Liver (tissue), 3 donors: Measurements from ENCODE around the gene TMEM223.

ENCODE experiments used
- ATF3 ChIP-seq: IDR thresholded peaks from 2 replicates; pipeline ENCODE4 v1.6.1; 2016; ENCODE audit warnings: antibody characterized with exemption
- EGR1 ChIP-seq, 2 donors: IDR thresholded peaks; 2 replicates each; pipeline ENCODE4 v1.6.1; 2016 to 2018; ENCODE audit warnings: antibody characterized with exemption in 2 of 2, low read depth in 2 of 2
- FOXA1 ChIP-seq: IDR thresholded peaks from 2 replicates; pipeline ENCODE4 v1.6.1; 2016; ENCODE audit warnings: antibody characterized with exemption
- GABPA ChIP-seq, 2 donors: IDR thresholded peaks in 1 of 2; conservative IDR thresholded peaks in 1 of 2; 2 replicates each; pipeline ENCODE4 v1.6.1; 2016; ENCODE audit warnings: antibody characterized with exemption in 2 of 2, mild to moderate bottlenecking in 1 of 2, moderate library complexity in 1 of 2
- JUND ChIP-seq, 2 donors: IDR thresholded peaks; 2 replicates each; pipeline ENCODE4 v1.6.1; 2016; ENCODE audit warnings: antibody characterized with exemption in 2 of 2
- MAX ChIP-seq: IDR thresholded peaks from 2 replicates; pipeline ENCODE4 v1.6.1; 2016; ENCODE audit warnings: antibody characterized with exemption
- NR2F2 ChIP-seq: IDR thresholded peaks from 2 replicates; pipeline ENCODE4 v1.6.1; 2016; ENCODE audit warnings: antibody characterized with exemption
- RAD21 ChIP-seq, 2 donors: IDR thresholded peaks; 2 replicates each; pipeline ENCODE4 v1.6.1; 2016; ENCODE audit warnings: antibody characterized with exemption in 2 of 2, mild to moderate bottlenecking in 2 of 2
- REST ChIP-seq: IDR thresholded peaks from 2 replicates; pipeline ENCODE4 v1.6.1; 2016; ENCODE audit warnings: antibody characterized with exemption, mild to moderate bottlenecking
- RXRA ChIP-seq, 2 donors: IDR thresholded peaks; 2 replicates each; pipeline ENCODE4 v1.6.1; 2017 to 2018; ENCODE audit warnings: antibody characterized with exemption in 2 of 2, mild to moderate bottlenecking in 1 of 2
- TAF1 ChIP-seq: conservative IDR thresholded peaks from 2 replicates; pipeline ENCODE4 v1.6.1; 2016; ENCODE audit warnings: antibody characterized with exemption, mild to moderate bottlenecking
- TF ChIP-seq, protein P1 (sequence below): fragments of 150-350 bp; IDR thresholded peaks from 2 replicates; pipeline ENCODE4 v1.5.1; 2017; ENCODE audit warnings: improper control_type of control experiment, low read depth, low read length; ENCODE audit not compliant: missing input control
- TF ChIP-seq, protein P2 (sequence below): IDR thresholded peaks from 2 replicates; pipeline ENCODE4 v1.6.1; 2016; ENCODE audit warnings: antibody characterized with exemption
- donor health status: healthy.
- donor health status: healthy.

DNA sequence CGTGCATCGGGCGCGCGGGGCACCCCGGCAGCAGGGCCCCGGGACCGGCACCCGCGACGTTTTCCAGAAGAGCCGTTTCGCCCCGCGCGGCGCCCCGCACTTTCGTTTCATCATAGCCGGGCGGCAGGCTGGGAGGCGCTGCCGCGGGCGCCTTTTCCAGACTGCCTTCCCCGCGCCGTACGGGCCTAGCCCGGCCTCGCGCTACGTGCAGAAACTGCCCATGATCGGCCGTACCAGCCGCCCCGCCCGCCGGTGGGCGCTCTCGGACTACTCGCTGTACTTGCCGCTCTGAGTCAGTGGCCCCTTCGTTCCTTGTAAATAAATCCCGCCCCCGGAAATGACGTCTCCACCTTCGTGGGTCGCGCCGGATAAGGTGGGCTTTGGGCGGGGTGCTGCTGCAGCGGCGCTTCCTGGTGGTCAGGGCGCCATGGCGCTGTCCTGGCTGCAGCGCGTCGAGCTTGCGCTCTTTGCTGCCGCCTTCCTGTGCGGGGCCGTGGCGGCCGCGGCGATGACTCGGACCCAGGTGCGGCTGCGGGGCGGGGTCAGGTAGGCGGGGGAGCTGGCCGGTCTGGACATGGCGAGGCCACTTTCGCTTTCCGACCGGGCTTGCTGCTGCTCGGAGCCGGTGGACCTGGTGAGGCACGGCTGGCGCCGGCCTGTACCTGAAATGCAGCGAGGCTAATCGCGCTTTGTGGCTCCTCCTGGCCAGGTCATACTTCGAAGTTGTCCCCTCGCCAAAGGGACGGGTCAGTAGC lies 4.6 kb downstream of the TMEM223 start, which contains the start of gene TMEM179B:
- TF ChIP-seq, protein P1, sequence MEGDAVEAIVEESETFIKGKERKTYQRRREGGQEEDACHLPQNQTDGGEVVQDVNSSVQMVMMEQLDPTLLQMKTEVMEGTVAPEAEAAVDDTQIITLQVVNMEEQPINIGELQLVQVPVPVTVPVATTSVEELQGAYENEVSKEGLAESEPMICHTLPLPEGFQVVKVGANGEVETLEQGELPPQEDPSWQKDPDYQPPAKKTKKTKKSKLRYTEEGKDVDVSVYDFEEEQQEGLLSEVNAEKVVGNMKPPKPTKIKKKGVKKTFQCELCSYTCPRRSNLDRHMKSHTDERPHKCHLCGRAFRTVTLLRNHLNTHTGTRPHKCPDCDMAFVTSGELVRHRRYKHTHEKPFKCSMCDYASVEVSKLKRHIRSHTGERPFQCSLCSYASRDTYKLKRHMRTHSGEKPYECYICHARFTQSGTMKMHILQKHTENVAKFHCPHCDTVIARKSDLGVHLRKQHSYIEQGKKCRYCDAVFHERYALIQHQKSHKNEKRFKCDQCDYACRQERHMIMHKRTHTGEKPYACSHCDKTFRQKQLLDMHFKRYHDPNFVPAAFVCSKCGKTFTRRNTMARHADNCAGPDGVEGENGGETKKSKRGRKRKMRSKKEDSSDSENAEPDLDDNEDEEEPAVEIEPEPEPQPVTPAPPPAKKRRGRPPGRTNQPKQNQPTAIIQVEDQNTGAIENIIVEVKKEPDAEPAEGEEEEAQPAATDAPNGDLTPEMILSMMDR: peak; percentile 32
- TF ChIP-seq MAX: peak; percentile 59
- TF ChIP-seq, protein P2, sequence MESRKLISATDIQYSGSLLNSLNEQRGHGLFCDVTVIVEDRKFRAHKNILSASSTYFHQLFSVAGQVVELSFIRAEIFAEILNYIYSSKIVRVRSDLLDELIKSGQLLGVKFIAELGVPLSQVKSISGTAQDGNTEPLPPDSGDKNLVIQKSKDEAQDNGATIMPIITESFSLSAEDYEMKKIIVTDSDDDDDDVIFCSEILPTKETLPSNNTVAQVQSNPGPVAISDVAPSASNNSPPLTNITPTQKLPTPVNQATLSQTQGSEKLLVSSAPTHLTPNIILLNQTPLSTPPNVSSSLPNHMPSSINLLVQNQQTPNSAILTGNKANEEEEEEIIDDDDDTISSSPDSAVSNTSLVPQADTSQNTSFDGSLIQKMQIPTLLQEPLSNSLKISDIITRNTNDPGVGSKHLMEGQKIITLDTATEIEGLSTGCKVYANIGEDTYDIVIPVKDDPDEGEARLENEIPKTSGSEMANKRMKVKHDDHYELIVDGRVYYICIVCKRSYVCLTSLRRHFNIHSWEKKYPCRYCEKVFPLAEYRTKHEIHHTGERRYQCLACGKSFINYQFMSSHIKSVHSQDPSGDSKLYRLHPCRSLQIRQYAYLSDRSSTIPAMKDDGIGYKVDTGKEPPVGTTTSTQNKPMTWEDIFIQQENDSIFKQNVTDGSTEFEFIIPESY: no peak
- peak in 1 of 2 donors; percentile 14 for TF ChIP-seq RXRA (IDR thresholded peaks at IDR 0.05)
- TF ChIP-seq RAD21 (IDR thresholded peaks at IDR 0.05): peak; percentile 36 to 62
- TF ChIP-seq REST: peak; percentile 82
- peak; percentile 87 to 96 for TF ChIP-seq GABPA (IDR thresholded peaks at IDR 0.05 in 1 of 2, conservative IDR thresholded peaks at IDR 0.05 in 1 of 2)
- no peak for TF ChIP-seq EGR1 (IDR thresholded peaks at IDR 0.05; ENCODE audit: low read depth in 2 of 2)
- TF ChIP-seq JUND (IDR thresholded peaks at IDR 0.05): no peak
- no peak for TF ChIP-seq ATF3
- TF ChIP-seq FOXA1: peak; percentile 42
- TF ChIP-seq TAF1: peak; percentile 55
- no peak for TF ChIP-seq NR2F2
